Measurements from ENCODE around the gene RALGPS1. TPM values are rescaled to one million over a fixed set of nuclear protein-coding genes. Genes with fewer than 3 reads are reported as not detected.

The RALGPS1 gene
- total and polyA plus RNA-seq, 2 of the 8 experiments (the other 6 are each of a cell fraction or from before 2014, with no cell fraction given), result 20.0 to 23.5 TPM

- no peak overlapping the region for H2BK120ac ChIP-seq (replicated peaks; ENCODE audit: low read depth, low read length)
- no peak for DNase-seq (ENCODE audit: low read depth in 1 of 2, low spot score in 2 of 2)
- no peak overlapping the region for H3K23ac ChIP-seq (ENCODE audit: insufficient read length)
- FAIRE-seq, result no peak
- H3K56ac ChIP-seq (replicated peaks; ENCODE audit: insufficient read length, low read depth, low read length), result no peak overlapping the region
- peaks cover 0 to 4% of the 10 kb centered on the region in 2 experiments for H4K20me1 ChIP-seq (replicated peaks in 1 of 2; ENCODE audit: control insufficient read depth in 1 of 2, insufficient read depth in 2 of 2, low read length in 2 of 2)
- H2AK5ac ChIP-seq (ENCODE audit: low read depth, low read length), result no peak overlapping the region
- no peaks in the 10 kb centered on the region for H3K36me3 ChIP-seq (ENCODE audit: control insufficient read depth in 2 of 4, insufficient read depth in 4 of 4, low read length in 3 of 4)
- H3K4me2 ChIP-seq (ENCODE audit: insufficient read depth in 1 of 2, low read depth in 2 of 2, low read length in 2 of 2), result no peak overlapping the region
- H2BK20ac ChIP-seq (ENCODE audit: low read length), result no peak overlapping the region
- H2BK12ac ChIP-seq (ENCODE audit: low read depth, low read length), result no peak overlapping the region
- no peak overlapping the region for H4K5ac ChIP-seq (ENCODE audit: insufficient read length, low read depth, low read length)
- H3K18ac ChIP-seq (ENCODE audit: extremely low read depth, low read length), result no peak overlapping the region
- H3K79me2 ChIP-seq (ENCODE audit: control insufficient read depth in 1 of 2, insufficient read depth in 2 of 2, low read length in 2 of 2), result no peaks in the 10 kb centered on the region
- H2BK5ac ChIP-seq (ENCODE audit: low read depth, low read length), result no peak overlapping the region
- H2BK15ac ChIP-seq (ENCODE audit: low read length), result no peak overlapping the region
- 86% methylated on average over 11 of the region's 11 CpGs; no CpG with 5 or more reads in 1 of the 2 experiments for WGBS, 2 experiments (ENCODE audit: extremely low coverage in 1 of 2, insufficient coverage in 1 of 2, insufficient read length in 1 of 2, insufficient replicate concordance in 2 of 2, low coverage in 1 of 2, low lambda C conversion rate in 2 of 2, missing lambda C conversion rate in 1 of 2)
- H3K4ac ChIP-seq (replicated peaks; ENCODE audit: insufficient read length, low read depth, low read length), result no peak overlapping the region
- no peak overlapping the region for H3K4me3 ChIP-seq (ENCODE audit: extremely low read depth in 1 of 4, insufficient read depth in 2 of 4, low read depth in 3 of 4, low read length in 4 of 4)
- no peak overlapping the region for H4K91ac ChIP-seq (replicated peaks; ENCODE audit: insufficient read length, low read length)
- ChIA-PET CTCF (ENCODE audit: partially characterized antibody) (interaction anchor here (1.0 to 11.2 kb wide), 8 partner anchors 8 to 286 kb away, joined by 3 to 168 read pairs (median 8); no protein-coding TSS in a partner anchor), POLR2A (ENCODE audit: partially characterized antibody) (no interaction called here)
- H2AFZ ChIP-seq (ENCODE audit: low read length), result no peak overlapping the region
- no peaks in the 10 kb centered on the region for H3K79me1 ChIP-seq (ENCODE audit: low read depth, low read length)
- TF ChIP-seq BCL11A (IDR thresholded peaks at IDR 0.05; ENCODE audit: low read depth in 2 of 2, low read length in 2 of 2) (no peak), HDAC2 (IDR thresholded peaks at IDR 0.05; ENCODE audit: borderline replicate concordance in 1 of 2, low read depth in 2 of 2, low read length in 2 of 2) (no peak), POLR2A (IDR thresholded peaks at IDR 0.05; ENCODE audit: control extremely low read depth in 1 of 2, low read depth in 2 of 2, low read length in 2 of 2) (no peak), RFX5 (IDR thresholded peaks at IDR 0.05; ENCODE audit: borderline replicate concordance, low read depth, low read length) (no peak), ZNF274 (IDR thresholded peaks at IDR 0.05; ENCODE audit: borderline replicate concordance, extremely low read depth, low read length) (no peak)
- H3K9me3 ChIP-seq (ENCODE audit: insufficient read depth in 2 of 2, low read depth in 1 of 2, low read length in 1 of 2), result no peaks in the 10 kb centered on the region
- H3K23me2 ChIP-seq (ENCODE audit: low read depth, low read length), result no peaks in the 10 kb centered on the region
- no peak overlapping the region for H3K14ac ChIP-seq (ENCODE audit: insufficient read length)
- no peak overlapping the region for H3K27ac ChIP-seq (ENCODE audit: low read depth, low read length)
- H3K9ac ChIP-seq (replicated peaks in 1 of 4; ENCODE audit: extremely low read depth in 1 of 4, low read depth in 3 of 4, low read length in 3 of 4), result peak overlapping the region in 1 of 4 experiments; percentile 19; a peak in 1 of 7 replicates
- H3K27me3 ChIP-seq (replicated peaks in 1 of 4; ENCODE audit: control insufficient read depth in 3 of 4, extremely low read depth in 1 of 4, insufficient read depth in 3 of 4, low read length in 3 of 4), result no peaks in the 10 kb centered on the region
- H4K8ac ChIP-seq (ENCODE audit: extremely low read depth, insufficient read depth, low read length), result no peak overlapping the region
- peaks cover 0 to 4% (median under 1%) of the 10 kb centered on the region in 4 experiments; a peak in 4 of 7 replicates for H3K4me1 ChIP-seq (replicated peaks in 1 of 4; ENCODE audit: control insufficient read depth in 3 of 4, insufficient read depth in 4 of 4, low read length in 3 of 4)
These were observed 288.0 kb downstream of the RALGPS1 start for GRCh38 chr9:127202461-127203169.

Data from H1 (cell line).